NCI-H524 (cell line): ENCODE measurements around the gene CPED1.
"Not testable (repeated sequence)": the region's sequence is repeated elsewhere in the genome, so short reads cannot be mapped to it uniquely, and the experiment has no call there.

Experiments used
- DNase-seq, 2 experiments: peaks; one replicate each; lab custom pipeline; 2025; lab: John Stamatoyannopoulos, UW

CPED1 gene

GRCh38 chr7:121020249-121020988 is 31.9 kb downstream of the CPED1 start:
- DNase-seq: no peak

GRCh38 chr7:121020989-121021969 is 32.8 kb downstream of the CPED1 start:
- DNase-seq: no peak

GRCh38 chr7:121023194-121023593 is 34.7 kb downstream of the CPED1 start:
- DNase-seq: no peak

- DNase-seq: no peak
Measured at GRCh38 chr7:121023683-121024511, 35.4 kb downstream of the CPED1 start.

- DNase-seq: no peak
Measured at GRCh38 chr7:121024611-121025010, 36.1 kb downstream of the CPED1 start.

- no peak for DNase-seq
Measured at GRCh38 chr7:121026159-121026558, 37.6 kb downstream of the CPED1 start.

- no peak for DNase-seq
Measured at GRCh38 chr7:121026577-121027111, 38.1 kb downstream of the CPED1 start.

GRCh38 chr7:121027761-121028669 is 39.5 kb downstream of the CPED1 start:
- no peak for DNase-seq

GRCh38 chr7:121029302-121029701 is 40.8 kb downstream of the CPED1 start:
- DNase-seq: no peak

- DNase-seq: no peak
Measured at GRCh38 chr7:121030308-121030707, 41.8 kb downstream of the CPED1 start.

GRCh38 chr7:121032645-121033460 is 44.3 kb downstream of the CPED1 start:
- DNase-seq: no peak

- no peak for DNase-seq
Measured at GRCh38 chr7:121034929-121035328, 46.4 kb downstream of the CPED1 start.

GRCh38 chr7:121036776-121037175 is 48.3 kb downstream of the CPED1 start:
- DNase-seq: not testable (repeated sequence)

- not testable (repeated sequence) for DNase-seq
Measured at GRCh38 chr7:121037329-121037728, 48.8 kb downstream of the CPED1 start.

GRCh38 chr7:121037957-121038716 is 49.6 kb downstream of the CPED1 start:
- no peak for DNase-seq

GRCh38 chr7:121038717-121039509 is 50.4 kb downstream of the CPED1 start:
- DNase-seq: no peak

GRCh38 chr7:121039510-121039822 is 51.0 kb downstream of the CPED1 start:
- no peak for DNase-seq

GRCh38 chr7:121039994-121040393 is 51.5 kb downstream of the CPED1 start:
- no peak for DNase-seq
